Stimulated activated CD4-positive, alpha-beta T cell treated with anti-CD3 and anti-CD28 coated beads, Interleukin-1b, Interleukin-23, amount 100 ng/mL, for 1 hour (primary cell): ENCODE results near the gene DOCK10.

Source experiments
- DNase-seq, 2 donors: peaks; one replicate each; pipeline ENCODE4 v3.0.0-alpha.2; 2020; ENCODE audit warnings: low read depth in 2 of 2

DOCK10 gene

DNA sequence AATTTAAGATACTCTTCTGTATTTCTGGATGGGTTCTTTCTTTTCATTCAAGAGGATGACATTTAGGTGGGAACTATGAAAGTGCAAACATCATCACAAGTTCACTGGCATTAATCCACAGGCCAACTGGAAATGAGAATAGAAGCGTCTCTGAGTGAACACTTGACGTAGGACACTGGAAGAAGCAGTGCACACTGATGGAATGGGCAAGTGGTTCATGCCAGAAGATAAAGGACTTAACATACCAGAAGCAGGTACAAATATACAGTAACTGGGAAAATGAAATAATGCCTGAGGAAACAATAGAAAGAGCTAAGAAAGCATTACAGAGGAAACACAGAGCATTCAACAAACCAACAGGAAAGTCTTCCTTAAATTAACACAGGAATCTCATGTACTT, 205.2 kb downstream of the DOCK10 start:
- DNase-seq: no peak

- DNase-seq: no peak
These were observed 206.0 kb downstream of the DOCK10 start for GRCh38 chr2:224836263-224836662.

DNA sequence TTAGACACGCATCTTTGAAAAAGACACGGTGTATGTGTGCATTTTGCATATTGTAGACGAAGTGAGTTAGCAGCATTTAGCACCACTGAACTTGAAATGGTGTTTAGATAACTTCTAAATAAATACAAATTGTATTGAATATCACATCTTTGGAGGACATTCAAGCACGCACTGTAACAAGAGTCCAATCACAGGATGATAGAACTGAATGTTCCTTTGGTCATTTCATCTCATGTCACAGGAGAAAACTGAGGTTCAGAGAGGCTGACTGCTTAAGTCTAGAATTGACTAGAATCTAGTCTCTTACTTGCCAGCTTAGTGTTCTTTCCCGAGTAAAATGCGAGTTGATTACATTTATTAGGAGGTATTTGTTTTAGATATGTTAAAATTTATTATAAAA, 206.9 kb downstream of the DOCK10 start:
- no peak for DNase-seq

DNA sequence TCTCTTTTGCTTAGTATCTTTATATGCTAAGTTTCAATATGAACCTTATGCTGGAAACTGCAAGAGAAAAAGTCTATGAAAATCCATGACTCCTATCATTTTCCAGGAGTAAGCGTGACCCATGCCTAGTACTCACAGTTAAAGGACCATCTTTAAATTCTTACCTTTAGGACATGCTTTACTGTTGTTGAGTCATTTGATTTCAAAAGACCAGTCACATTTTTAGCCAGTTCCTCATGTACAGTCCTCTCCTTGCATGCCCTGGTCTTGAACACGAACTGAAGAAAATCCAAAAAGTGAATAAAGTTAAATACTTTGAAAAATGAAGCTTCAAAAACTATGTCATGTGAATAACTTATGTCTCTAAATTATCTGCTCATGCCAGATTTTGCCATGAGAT, 208.3 kb downstream of the DOCK10 start:
- DNase-seq: no peak

DNA sequence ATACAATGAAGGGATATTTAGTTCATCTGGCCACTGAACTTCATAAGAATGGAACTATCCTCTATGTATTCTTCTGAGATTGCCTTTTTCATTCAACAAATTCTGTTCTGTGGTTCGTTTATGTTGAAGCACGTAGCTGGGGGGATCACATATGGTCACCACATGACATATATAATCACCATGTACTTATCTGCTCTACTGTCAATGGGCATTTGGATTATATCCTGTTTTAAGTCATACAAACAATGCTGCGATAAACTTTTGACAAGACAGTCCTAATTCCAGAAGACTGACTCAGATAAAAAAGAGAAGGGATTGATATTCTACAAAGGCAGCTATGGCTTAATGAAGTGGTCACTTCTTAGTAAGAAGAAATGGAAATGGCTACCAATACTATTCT, 210.1 kb downstream of the DOCK10 start:
- no peak for DNase-seq

- DNase-seq: no peak
These were observed 210.7 kb downstream of the DOCK10 start for GRCh38 chr2:224831530-224831929.

DNA sequence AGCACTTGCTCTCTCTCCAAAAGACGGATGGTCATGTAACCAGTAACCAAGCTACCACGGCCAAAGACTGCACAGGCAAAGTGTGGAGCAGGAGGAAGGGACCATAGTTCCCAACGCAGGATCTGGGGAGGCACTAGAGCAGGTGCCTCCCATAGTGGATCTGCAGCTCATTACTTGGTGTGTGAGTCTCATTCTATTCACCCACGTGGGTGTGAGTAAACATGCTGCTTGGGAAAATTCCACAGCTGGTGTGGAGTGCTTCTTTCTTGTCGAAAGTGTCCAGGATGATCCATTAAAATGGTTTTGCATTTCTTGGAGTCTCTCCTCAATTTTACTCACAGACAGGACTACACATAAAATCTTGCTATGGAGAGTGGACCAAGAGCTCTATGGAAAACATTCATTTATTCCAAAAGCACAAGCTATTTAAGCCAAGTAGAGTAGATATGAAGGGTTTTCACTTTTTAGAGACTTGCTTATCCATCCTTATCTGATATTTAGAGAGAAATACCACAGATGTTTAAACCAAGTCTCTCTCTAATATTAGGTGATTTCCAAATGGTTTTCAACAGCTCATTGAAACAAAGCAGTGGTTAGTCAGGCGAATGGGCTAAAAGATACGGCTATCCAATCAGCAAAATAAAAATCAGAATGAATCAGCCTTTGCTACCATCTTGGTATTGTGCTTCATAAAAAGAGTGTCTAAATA, 221.8 kb downstream of the DOCK10 start:
- no peak for DNase-seq

- DNase-seq: no peak
These were observed 223.2 kb downstream of the DOCK10 start for GRCh38 chr2:224819075-224819474.

DNA sequence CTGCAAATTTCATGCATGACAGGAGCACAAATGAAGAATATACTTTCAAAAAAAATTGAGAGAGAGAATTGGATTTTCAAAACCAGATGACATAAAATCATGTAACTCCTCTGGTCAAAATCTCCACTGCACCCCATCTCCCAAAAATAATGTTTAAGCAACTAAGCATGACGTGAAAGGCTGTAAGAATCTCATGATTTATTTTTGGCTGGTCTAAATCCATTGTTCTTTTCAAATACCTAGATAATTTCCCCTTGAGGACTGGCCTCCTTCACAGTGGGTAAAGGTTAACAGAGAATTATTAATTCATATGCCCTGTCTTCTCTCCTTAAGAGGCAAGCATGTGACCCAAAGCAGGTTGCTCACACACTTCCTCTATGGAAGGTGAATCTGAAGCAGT, 224.6 kb downstream of the DOCK10 start:
- DNase-seq: no peak

DNA sequence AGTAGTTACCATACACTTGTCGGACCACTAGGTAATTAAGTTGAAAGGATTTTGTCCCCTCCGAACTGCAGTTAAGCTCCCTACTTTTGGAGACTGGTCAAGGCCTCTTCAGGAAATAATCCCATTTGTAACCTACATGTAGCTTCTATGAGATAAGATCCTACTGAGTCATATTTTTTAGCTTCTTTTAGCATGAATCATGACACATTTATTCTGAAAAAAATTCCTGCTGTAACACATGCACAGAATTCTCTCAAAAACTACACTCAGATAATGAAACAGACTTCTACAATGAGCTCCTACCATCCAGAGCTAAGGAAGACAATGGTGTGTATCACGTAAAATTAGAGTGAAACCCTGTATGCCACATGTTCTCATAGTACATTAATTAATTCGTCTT, 225.5 kb downstream of the DOCK10 start:
- DNase-seq: no peak

DNA sequence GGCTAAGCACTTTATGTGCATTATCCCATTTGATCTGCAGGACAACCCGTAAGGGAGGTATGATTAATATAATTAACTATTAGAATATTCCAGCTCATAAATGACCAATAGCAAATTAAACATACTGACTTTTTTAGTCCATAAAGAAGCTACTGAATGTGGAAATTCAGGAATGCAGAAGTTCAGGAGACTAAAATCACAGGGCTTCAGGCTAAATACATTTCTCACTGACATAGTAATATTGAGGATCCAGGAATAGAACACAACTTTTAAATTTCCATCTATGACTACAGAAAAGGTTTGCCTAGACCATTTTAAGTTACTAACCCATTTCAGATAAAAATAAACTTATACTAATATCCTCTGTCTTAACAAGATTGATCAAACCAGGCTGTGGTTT, 228.7 kb downstream of the DOCK10 start:
- no peak for DNase-seq

GRCh38 chr2:224807153-224807964, 234.9 kb downstream of the DOCK10 start:
- DNase-seq: no peak

- no peak for DNase-seq
These were observed 238.3 kb downstream of the DOCK10 start for GRCh38 chr2:224803930-224804329.

- DNase-seq: no peak
These were observed 239.9 kb downstream of the DOCK10 start for GRCh38 chr2:224802407-224802806.

GRCh38 chr2:224801360-224801759, 240.9 kb downstream of the DOCK10 start:
- no peak for DNase-seq

- no peak for DNase-seq
These were observed 242.6 kb downstream of the DOCK10 start for GRCh38 chr2:224799691-224800090.

GRCh38 chr2:224798180-224798579, 244.1 kb downstream of the DOCK10 start:
- no peak for DNase-seq

DNA sequence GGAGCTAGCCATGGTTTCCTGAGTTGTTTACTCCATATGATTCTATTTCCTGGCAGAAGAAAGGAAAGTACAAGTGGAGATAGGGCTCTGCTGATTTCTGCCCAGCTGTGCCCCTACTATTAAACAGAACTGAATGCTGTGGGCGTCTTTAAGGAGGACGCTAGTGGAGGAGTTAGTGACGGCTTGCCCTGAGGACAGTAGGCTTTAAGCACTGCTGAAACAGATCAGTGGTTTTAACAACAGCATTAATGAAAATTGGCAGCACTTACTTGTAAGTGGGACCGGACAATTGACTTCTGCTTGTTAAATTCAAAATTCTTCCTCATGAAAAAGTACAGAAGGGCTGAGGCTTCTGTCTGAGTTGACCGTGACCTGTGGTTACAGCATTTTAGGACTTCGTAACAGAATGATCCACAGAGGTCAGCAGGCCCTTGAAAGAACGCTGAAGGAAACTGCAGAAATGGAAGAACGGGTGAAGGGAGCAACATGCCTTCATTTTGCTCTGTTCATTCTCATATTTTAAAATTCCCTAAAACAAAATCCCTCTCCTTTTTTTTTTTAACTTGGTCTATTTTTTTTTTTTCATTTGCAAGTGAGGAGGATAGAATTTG, 245.5 kb downstream of the DOCK10 start:
- DNase-seq: no peak

DNA sequence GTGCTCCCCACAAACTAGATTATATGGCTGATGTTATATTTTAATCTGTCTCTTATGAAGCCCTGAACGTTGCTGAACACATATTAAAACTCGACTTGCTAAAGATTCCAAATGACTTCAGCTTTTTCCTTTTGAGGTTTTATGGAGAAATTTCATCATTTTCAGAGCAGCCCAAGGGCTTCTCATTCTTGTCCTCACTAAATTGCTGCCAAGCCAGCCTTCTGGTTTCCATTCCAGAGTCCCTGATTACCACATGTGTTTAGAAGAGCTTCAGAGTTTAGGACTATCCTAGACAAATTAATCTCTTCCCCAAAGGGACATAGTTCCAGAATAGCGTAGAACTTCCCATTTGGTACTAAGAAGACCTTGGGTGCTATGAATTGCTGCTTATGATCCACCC, 248.3 kb downstream of the DOCK10 start:
- no peak for DNase-seq

- no peak for DNase-seq
These were observed 255.4 kb downstream of the DOCK10 start for GRCh38 chr2:224786848-224787247.

- no peak for DNase-seq
These were observed 260.9 kb downstream of the DOCK10 start for GRCh38 chr2:224781400-224781799.

GRCh38 chr2:224780823-224781222, 261.4 kb downstream of the DOCK10 start:
- no peak for DNase-seq

- no peak for DNase-seq
These were observed 262.2 kb downstream of the DOCK10 start for GRCh38 chr2:224780106-224780505.
